Fibroblast of the aortic adventitia (primary cell): ENCODE measurements around the gene RREB1. TPM values are rescaled to one million over a fixed set of nuclear protein-coding genes. Genes with fewer than 3 reads are reported as not detected.

Source experiments
- DNase-seq: peaks from one replicate; pipeline ENCODE4 v3.0.0-alpha.2; 2010; ENCODE audit warnings: low read depth
- H3K4me3 ChIP-seq: 2 replicates; pipeline ENCODE4 v1.5.1; 2011; ENCODE audit warnings: low read depth, mild to moderate bottlenecking, control low read depth, low read length, moderate library complexity
- CTCF ChIP-seq: IDR thresholded peaks from 2 replicates; pipeline ENCODE4 v1.5.1; 2011; ENCODE audit warnings: mild to moderate bottlenecking, low read length, control low read depth, inconsistent platforms; ENCODE audit not compliant: insufficient read depth
- total RNA-seq: library from RNA; depleted of rRNA; stranded (reverse); fragments of >200 nt; gene quantifications from 2 replicates; pipeline ENCODE4 v1.2.3, GENCODE V29; 2012; ENCODE audit warnings: low replicate concordance

RREB1 gene
- total RNA-seq, 1 donor = 17.6 TPM

GRCh38 chr6:7240351-7240750 lies 132.6 kb downstream of the RREB1 start:
- H3K4me3 ChIP-seq = no peak overlapping the region
- no peak for TF ChIP-seq CTCF
- no peak for DNase-seq

- no peak overlapping the region for H3K4me3 ChIP-seq
- no peak for TF ChIP-seq CTCF
- no peak for DNase-seq
These were observed 133.4 kb downstream of the RREB1 start for GRCh38 chr6:7241160-7241559.

GRCh38 chr6:7241709-7242645 lies 134.2 kb downstream of the RREB1 start:
- H3K4me3 ChIP-seq = no peak overlapping the region
- no peak for TF ChIP-seq CTCF
- no peak for DNase-seq

- DNase-seq = no peak
- no peak overlapping the region for H3K4me3 ChIP-seq
- no peak for TF ChIP-seq CTCF
These were observed 135.0 kb downstream of the RREB1 start for GRCh38 chr6:7242835-7243178.

GRCh38 chr6:7243179-7243981 lies 135.6 kb downstream of the RREB1 start:
- DNase-seq = peak; percentile 73
- peak; percentile 93 for TF ChIP-seq CTCF
- no peak overlapping the region for H3K4me3 ChIP-seq

- no peak overlapping the region for H3K4me3 ChIP-seq
- TF ChIP-seq CTCF = no peak
- DNase-seq = no peak
These were observed 138.1 kb downstream of the RREB1 start for GRCh38 chr6:7245668-7246393.
